ENCODE data around the gene GP1BB. TPM values are rescaled to one million over a fixed set of nuclear protein-coding genes. Genes with fewer than 3 reads are reported as not detected.

GP1BB gene
- total RNA-seq, 1 donor from 2014 or later, result 34.1 TPM

- DNase-seq (ENCODE audit: extremely low spot score, unreplicated experiment), result no peak
- TF ChIP-seq, protein P1, sequence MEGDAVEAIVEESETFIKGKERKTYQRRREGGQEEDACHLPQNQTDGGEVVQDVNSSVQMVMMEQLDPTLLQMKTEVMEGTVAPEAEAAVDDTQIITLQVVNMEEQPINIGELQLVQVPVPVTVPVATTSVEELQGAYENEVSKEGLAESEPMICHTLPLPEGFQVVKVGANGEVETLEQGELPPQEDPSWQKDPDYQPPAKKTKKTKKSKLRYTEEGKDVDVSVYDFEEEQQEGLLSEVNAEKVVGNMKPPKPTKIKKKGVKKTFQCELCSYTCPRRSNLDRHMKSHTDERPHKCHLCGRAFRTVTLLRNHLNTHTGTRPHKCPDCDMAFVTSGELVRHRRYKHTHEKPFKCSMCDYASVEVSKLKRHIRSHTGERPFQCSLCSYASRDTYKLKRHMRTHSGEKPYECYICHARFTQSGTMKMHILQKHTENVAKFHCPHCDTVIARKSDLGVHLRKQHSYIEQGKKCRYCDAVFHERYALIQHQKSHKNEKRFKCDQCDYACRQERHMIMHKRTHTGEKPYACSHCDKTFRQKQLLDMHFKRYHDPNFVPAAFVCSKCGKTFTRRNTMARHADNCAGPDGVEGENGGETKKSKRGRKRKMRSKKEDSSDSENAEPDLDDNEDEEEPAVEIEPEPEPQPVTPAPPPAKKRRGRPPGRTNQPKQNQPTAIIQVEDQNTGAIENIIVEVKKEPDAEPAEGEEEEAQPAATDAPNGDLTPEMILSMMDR (IDR thresholded peaks at IDR 0.05), result no peak
- H3K36me3 Mint-ChIP-seq (ENCODE audit: unreplicated experiment), result peaks cover 7% of the 10 kb centered on the region
- peaks cover 5% of the 10 kb centered on the region for H3K27me3 Mint-ChIP-seq (ENCODE audit: unreplicated experiment)
- H3K4me1 Mint-ChIP-seq (ENCODE audit: unreplicated experiment), result peaks cover 17% of the 10 kb centered on the region
- H3K4me3 Mint-ChIP-seq (ENCODE audit: unreplicated experiment), result no peak overlapping the region
- no peaks in the 10 kb centered on the region for H3K9me3 Mint-ChIP-seq (ENCODE audit: unreplicated experiment)
- H3K27ac Mint-ChIP-seq (ENCODE audit: unreplicated experiment), result no peak overlapping the region
These were observed 40.9 kb downstream of the GP1BB start for GRCh38 chr22:19764299-19764593.

DNA sequence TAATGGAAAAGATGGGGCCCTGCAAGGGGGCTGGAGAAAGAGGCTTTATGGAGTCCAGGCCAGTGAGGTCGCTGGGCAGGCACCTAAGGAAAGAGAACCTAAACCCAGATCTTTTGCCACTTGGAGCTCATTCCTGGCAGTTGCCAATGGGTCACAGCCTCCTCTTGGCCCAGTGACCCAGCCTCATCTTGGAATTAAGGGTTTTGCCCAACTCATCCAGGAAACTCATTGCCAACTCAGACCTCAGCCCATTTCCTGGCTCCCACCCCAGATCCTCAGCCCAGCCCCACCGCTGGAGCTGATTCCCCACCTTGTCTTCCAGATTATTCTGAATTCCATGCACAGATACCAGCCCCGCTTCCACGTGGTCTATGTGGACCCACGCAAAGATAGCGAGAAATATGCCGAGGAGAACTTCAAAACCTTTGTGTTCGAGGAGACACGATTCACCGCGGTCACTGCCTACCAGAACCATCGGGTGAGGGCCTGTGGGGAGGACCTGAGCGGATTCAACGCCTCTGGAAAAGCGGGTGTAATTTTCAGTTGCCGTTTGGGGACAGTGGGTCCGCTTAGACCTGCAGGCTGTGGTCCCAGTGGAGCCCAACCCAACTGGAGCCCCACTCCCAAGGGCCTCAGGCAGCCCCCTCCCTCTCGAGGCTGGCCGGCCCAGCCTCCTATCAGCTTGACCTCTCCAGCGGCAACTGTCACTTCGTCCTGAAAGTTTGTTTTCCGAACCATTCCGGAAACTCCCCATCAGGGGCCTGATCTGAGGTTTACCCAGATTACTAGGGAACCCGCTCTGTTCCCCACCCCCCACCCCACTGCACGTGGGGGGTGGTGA is 41.5 kb downstream of the GP1BB start:
- H3K27me3 Mint-ChIP-seq (ENCODE audit: unreplicated experiment), result peaks cover 1% of the 10 kb centered on the region
- peaks cover 9% of the 10 kb centered on the region for H3K36me3 Mint-ChIP-seq (ENCODE audit: unreplicated experiment)
- H3K4me3 Mint-ChIP-seq (ENCODE audit: unreplicated experiment), result no peak overlapping the region
- TF ChIP-seq, protein P1 (IDR thresholded peaks at IDR 0.05), result no peak
- no peak overlapping the region for H3K27ac Mint-ChIP-seq (ENCODE audit: unreplicated experiment)
- no peak for DNase-seq (ENCODE audit: extremely low spot score, unreplicated experiment)
- no peaks in the 10 kb centered on the region for H3K9me3 Mint-ChIP-seq (ENCODE audit: unreplicated experiment)
- peaks cover 13% of the 10 kb centered on the region for H3K4me1 Mint-ChIP-seq (ENCODE audit: unreplicated experiment)

DNA sequence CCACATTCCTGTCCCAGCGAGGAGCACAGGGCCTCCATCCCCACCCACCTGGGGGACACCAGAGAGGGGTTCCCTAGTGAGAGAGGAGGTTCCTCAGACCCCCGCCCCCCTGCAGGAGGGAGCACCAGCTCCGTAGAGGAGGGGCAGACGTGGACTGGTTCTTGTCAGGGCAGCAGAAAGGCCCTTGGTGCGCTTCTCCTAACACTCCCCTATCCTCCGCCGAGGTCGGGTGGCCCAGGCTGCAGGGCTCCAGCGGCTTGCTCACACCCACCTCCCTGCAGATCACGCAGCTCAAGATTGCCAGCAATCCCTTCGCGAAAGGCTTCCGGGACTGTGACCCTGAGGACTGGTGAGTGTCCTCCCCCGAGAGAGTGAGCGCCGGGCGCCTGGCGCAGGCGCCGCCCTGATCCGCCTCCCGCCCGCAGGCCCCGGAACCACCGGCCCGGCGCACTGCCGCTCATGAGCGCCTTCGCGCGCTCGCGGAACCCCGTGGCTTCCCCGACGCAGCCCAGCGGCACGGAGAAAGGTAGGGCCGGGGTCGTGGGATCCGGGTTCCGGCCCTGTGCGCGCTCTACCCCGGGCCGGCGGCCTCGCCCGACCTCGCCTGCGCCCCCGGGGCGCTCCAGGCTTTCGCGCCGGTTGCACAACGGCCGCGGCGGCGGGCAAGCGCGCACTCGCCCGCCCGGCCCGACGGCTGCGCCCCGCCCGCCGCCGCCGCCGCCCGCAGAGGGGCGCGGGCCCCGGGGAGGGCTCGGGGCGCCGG is 42.3 kb downstream of the GP1BB start:
- Mint-ChIP-seq H3K4me3 (ENCODE audit: unreplicated experiment) (no peak overlapping the region), H3K36me3 (ENCODE audit: unreplicated experiment) (peaks cover 9% of the 10 kb centered on the region), H3K27ac (ENCODE audit: unreplicated experiment) (no peak overlapping the region), H3K9me3 (ENCODE audit: unreplicated experiment) (no peaks in the 10 kb centered on the region), H3K27me3 (ENCODE audit: unreplicated experiment) (no peaks in the 10 kb centered on the region), H3K4me1 (ENCODE audit: unreplicated experiment) (peaks cover 8% of the 10 kb centered on the region)
- DNase-seq (ENCODE audit: extremely low spot score, unreplicated experiment), result no peak
- TF ChIP-seq, protein P1 (IDR thresholded peaks at IDR 0.05), result no peak

- no peak overlapping the region for H3K27ac Mint-ChIP-seq (ENCODE audit: unreplicated experiment)
- no peak overlapping the region for H3K4me3 Mint-ChIP-seq (ENCODE audit: unreplicated experiment)
- no peaks in the 10 kb centered on the region for H3K9me3 Mint-ChIP-seq (ENCODE audit: unreplicated experiment)
- peaks cover 8% of the 10 kb centered on the region for H3K4me1 Mint-ChIP-seq (ENCODE audit: unreplicated experiment)
- H3K36me3 Mint-ChIP-seq (ENCODE audit: unreplicated experiment), result peaks cover 9% of the 10 kb centered on the region
- H3K27me3 Mint-ChIP-seq (ENCODE audit: unreplicated experiment), result no peaks in the 10 kb centered on the region
- no peak for DNase-seq (ENCODE audit: extremely low spot score, unreplicated experiment)
- TF ChIP-seq, protein P1 (IDR thresholded peaks at IDR 0.05), result no peak
These were observed 42.8 kb downstream of the GP1BB start for GRCh38 chr22:19766240-19766510.
